Keratinocyte (primary cell): ENCODE data around the gene PTPRU. TPM values are rescaled to one million over a fixed set of nuclear protein-coding genes. Genes with fewer than 3 reads are reported as not detected.

Experiments
- DNase-seq: peaks from one replicate; pipeline ENCODE4 v3.0.0-alpha.2; 2011; ENCODE audit warnings: low read depth, missing footprints, low spot score
- FAIRE-seq: peaks from 2 replicates; lab custom pipeline; 2011; peaks lifted over from hg19 to GRCh38; lab: Jason Lieb, UNC
- H2AFZ ChIP-seq: 2 replicates; pipeline ENCODE4 v1.6.0; 2012; ENCODE audit warnings: low read length, control low read depth, inconsistent platforms; ENCODE audit not compliant: control insufficient read depth
- H3K27ac ChIP-seq: 2 replicates; pipeline ENCODE4 v1.5.1; 2011; ENCODE audit warnings: low read length; ENCODE audit not compliant: control insufficient read depth, insufficient read depth
- H3K27me3 ChIP-seq: 3 replicates; pipeline ENCODE4 v1.6.0; 2011; ENCODE audit warnings: low read length; ENCODE audit not compliant: control insufficient read depth, insufficient read depth; ENCODE audit errors: extremely low read depth
- H3K36me3 ChIP-seq, 2 experiments: 2 replicates in 1 of 2; 3 replicates in 1 of 2; pipeline ENCODE4 v1.5.1; 2011; ENCODE audit warnings: low read length in 2 of 2, mild to moderate bottlenecking in 1 of 2; ENCODE audit not compliant: control insufficient read depth in 2 of 2, insufficient read depth in 2 of 2; ENCODE audit errors: extremely low read depth in 1 of 2
- H3K4me1 ChIP-seq: 3 replicates; pipeline ENCODE4 v1.5.1; 2011; ENCODE audit warnings: low read length; ENCODE audit not compliant: control insufficient read depth, insufficient read depth; ENCODE audit errors: extremely low read depth
- H3K4me2 ChIP-seq: 3 replicates; pipeline ENCODE4 v1.6.0; 2011; ENCODE audit warnings: low read depth, low read length; ENCODE audit not compliant: control insufficient read depth, insufficient read depth; ENCODE audit errors: extremely low read depth
- H3K4me3 ChIP-seq, 3 experiments: fragments of 200-600 bp in 1 of 3; sonication (generic) in 1 of 3; 2 replicates in 2 of 3; 3 replicates in 1 of 3; pipeline ENCODE4 v1.5.1; 2011 to 2016; ENCODE audit warnings: low read length in 3 of 3, mild to moderate bottlenecking in 3 of 3, control low read depth in 2 of 3, inconsistent platforms in 1 of 3, low read depth in 1 of 3, mixed read lengths in 1 of 3, mixed run types in 1 of 3, moderate library complexity in 1 of 3; ENCODE audit not compliant: control insufficient read depth in 2 of 3, insufficient read depth in 2 of 3; ENCODE audit errors: extremely low read depth in 1 of 3
- H3K79me2 ChIP-seq: 2 replicates; pipeline ENCODE4 v1.6.0; 2012; ENCODE audit warnings: low read length; ENCODE audit not compliant: control insufficient read depth, insufficient read depth
- H3K9ac ChIP-seq: 3 replicates; pipeline ENCODE4 v1.6.0; 2011; ENCODE audit warnings: low read length; ENCODE audit not compliant: control insufficient read depth, insufficient read depth; ENCODE audit errors: extremely low read depth
- H3K9me1 ChIP-seq: 3 replicates; pipeline ENCODE4 v1.6.0; 2011; ENCODE audit warnings: low read length; ENCODE audit not compliant: control insufficient read depth, insufficient read depth; ENCODE audit errors: extremely low read depth
- H3K9me3 ChIP-seq: 2 replicates; pipeline ENCODE4 v1.5.1; 2012; ENCODE audit warnings: low read depth, low read length; ENCODE audit not compliant: control insufficient read depth
- H4K20me1 ChIP-seq: 3 replicates; pipeline ENCODE4 v1.6.0; 2011; ENCODE audit warnings: low read length; ENCODE audit not compliant: control insufficient read depth, insufficient read depth; ENCODE audit errors: extremely low read depth
- EZH2 ChIP-seq: IDR thresholded peaks from one replicate; pipeline ENCODE4 v1.6.1; 2012; ENCODE audit warnings: inconsistent platforms, mild to moderate bottlenecking, low read length, moderate library complexity
- dilution Hi-C: fragments of 300-500 bp; cut with MboI; formaldehyde crosslinking; loops from one replicate; pipeline ENCODE4 v1.7.0; 2020; ENCODE audit warnings: low sequenced_read_pairs; ENCODE audit not compliant: extremely low pct_ligation_motif_present
- polyA plus RNA-seq, 5 experiments: library from polyadenylated mRNA; depleted of rRNA in 3 of 5; stranded (reverse) in 3 of 5; stranded (forward) in 1 of 5; unstranded in 1 of 5; fragments of >200 nt; gene quantifications; 1 replicate in 1 of 5; 2 replicates in 3 of 5; 3 replicates in 1 of 5; pipeline versions ENCODE4 v1.2.1 to v1.2.3, GENCODE V29; 2011 to 2012; ENCODE audit warnings: missing spikeins in 2 of 5, low read depth in 1 of 5, low replicate concordance in 1 of 5
- TF ChIP-seq, protein P1 (sequence below), 3 experiments: IDR thresholded peaks in 1 of 3; conservative IDR thresholded peaks in 1 of 3; optimal IDR thresholded peaks in 1 of 3; 2 replicates in 2 of 3; 3 replicates in 1 of 3; pipeline versions ENCODE3 to v1.5.1; 2011; ENCODE audit warnings: low read length in 3 of 3, mild to moderate bottlenecking in 3 of 3, moderate library complexity in 2 of 3, control low read depth in 1 of 3, inconsistent platforms in 1 of 3; ENCODE audit not compliant: insufficient read depth in 2 of 3; ENCODE audit errors: extremely low read depth in 1 of 3

Gene PTPRU
- polyA plus RNA-seq, 1 donor (not counting 4 experiments of a cell fraction or from before 2014, with no cell fraction given), result 4.3 TPM

DNA sequence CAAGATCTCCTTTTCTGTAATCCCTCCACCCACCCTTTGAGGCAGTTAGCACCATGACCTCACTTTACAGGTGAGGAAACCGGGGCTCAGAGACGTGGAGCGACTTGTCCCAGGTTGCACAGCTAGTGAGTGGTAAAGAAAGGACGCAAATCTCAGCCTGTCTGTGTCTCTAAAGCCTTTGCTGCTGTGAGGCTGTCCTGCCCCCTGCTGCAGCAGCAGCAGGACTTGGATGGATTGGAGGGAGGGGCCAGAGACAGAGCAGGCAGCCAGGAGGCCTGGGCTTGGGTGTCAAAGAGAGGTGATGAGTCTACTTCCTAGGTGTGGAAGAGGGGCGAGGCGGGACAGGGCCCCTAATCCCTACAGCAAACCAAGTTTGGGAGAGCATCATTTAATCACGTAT lies 69.6 kb downstream of the PTPRU start:
- no peaks in the 10 kb centered on the region for H3K9me3 ChIP-seq
- no peak overlapping the region for H3K4me2 ChIP-seq
- H3K4me3 ChIP-seq, result no peak overlapping the region
- no peaks in the 10 kb centered on the region for H3K27me3 ChIP-seq
- no peaks in the 10 kb centered on the region for H3K4me1 ChIP-seq
- no peak overlapping the region for H3K27ac ChIP-seq
- H3K9ac ChIP-seq, result no peak overlapping the region
- dilution Hi-C loops, result no loop called here
- H4K20me1 ChIP-seq, result no peaks in the 10 kb centered on the region
- H2AFZ ChIP-seq, result no peak overlapping the region
- no peak for TF ChIP-seq EZH2
- TF ChIP-seq, protein P1, sequence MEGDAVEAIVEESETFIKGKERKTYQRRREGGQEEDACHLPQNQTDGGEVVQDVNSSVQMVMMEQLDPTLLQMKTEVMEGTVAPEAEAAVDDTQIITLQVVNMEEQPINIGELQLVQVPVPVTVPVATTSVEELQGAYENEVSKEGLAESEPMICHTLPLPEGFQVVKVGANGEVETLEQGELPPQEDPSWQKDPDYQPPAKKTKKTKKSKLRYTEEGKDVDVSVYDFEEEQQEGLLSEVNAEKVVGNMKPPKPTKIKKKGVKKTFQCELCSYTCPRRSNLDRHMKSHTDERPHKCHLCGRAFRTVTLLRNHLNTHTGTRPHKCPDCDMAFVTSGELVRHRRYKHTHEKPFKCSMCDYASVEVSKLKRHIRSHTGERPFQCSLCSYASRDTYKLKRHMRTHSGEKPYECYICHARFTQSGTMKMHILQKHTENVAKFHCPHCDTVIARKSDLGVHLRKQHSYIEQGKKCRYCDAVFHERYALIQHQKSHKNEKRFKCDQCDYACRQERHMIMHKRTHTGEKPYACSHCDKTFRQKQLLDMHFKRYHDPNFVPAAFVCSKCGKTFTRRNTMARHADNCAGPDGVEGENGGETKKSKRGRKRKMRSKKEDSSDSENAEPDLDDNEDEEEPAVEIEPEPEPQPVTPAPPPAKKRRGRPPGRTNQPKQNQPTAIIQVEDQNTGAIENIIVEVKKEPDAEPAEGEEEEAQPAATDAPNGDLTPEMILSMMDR (optimal IDR thresholded peaks at IDR 0.05 in 1 of 3, IDR thresholded peaks at IDR 0.05 in 1 of 3, conservative IDR thresholded peaks at IDR 0.05 in 1 of 3; ENCODE audit: extremely low read depth in 1 of 3, insufficient read depth in 2 of 3, low read length in 3 of 3), result peak in 1 of 3 experiments; percentile 22
- H3K9me1 ChIP-seq, result no peaks in the 10 kb centered on the region
- FAIRE-seq, result no peak
- no peaks in the 10 kb centered on the region for H3K79me2 ChIP-seq
- H3K36me3 ChIP-seq, result no peaks in the 10 kb centered on the region
- DNase-seq, result no peak

DNA sequence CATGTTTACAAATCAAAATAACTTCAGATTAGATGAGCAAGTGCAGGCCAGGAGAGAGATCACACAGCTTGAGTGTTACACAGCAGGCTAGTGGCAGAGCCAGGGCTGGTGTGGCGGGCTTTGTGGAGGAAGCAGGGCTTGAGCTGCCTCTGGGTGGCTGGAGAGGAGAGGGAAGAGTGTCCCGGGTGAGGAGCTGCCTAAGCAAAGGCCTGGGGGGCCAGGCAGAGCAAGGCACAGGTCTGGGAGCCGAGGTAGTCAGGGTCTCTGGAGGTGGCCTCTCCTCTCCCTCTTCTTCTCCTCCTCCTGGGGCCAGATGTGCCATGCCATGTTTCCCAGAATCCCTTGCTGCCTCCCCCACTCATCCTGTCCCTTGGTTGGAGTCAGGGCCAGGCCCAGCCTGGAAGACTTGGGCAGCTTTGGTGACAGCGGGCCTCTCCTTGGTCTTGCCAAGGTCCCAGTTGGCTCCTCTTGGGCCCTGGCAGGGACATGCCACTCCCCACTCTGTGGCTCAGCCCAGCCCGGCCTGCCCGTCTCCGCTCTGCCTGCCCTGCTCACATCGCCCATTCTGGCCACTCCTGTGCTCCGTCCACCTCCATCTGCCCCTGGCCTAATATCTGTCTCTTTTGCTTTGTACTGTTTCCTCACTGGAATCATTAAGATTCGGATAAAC lies 70.3 kb downstream of the PTPRU start:
- Histone ChIP-seq H3K79me2 (no peaks in the 10 kb centered on the region), H3K4me2 (no peak overlapping the region), H3K27ac (no peak overlapping the region), H3K9me1 (no peaks in the 10 kb centered on the region), H3K4me1 (no peaks in the 10 kb centered on the region), H3K9me3 (no peaks in the 10 kb centered on the region), H2AFZ (no peak overlapping the region), H3K27me3 (no peaks in the 10 kb centered on the region), H4K20me1 (no peaks in the 10 kb centered on the region), H3K4me3 (no peak overlapping the region), H3K36me3 (no peaks in the 10 kb centered on the region), H3K9ac (no peak overlapping the region)
- dilution Hi-C loops, result no loop called here
- TF ChIP-seq EZH2, result no peak
- TF ChIP-seq, protein P1 (optimal IDR thresholded peaks at IDR 0.05 in 1 of 3, IDR thresholded peaks at IDR 0.05 in 1 of 3, conservative IDR thresholded peaks at IDR 0.05 in 1 of 3; ENCODE audit: extremely low read depth in 1 of 3, insufficient read depth in 2 of 3, low read length in 3 of 3), result no peak
- DNase-seq (no peak), FAIRE-seq (no peak)
